ENCODE data around the gene FRG2C. TPM values are rescaled to one million over a fixed set of nuclear protein-coding genes. Genes with fewer than 3 reads are reported as not detected.
"Not testable (repeated sequence)": the region's sequence is repeated elsewhere in the genome, so short reads cannot be mapped to it uniquely, and the experiment has no call there.

Gene FRG2C
- total and polyA plus RNA-seq, 8 donors, result 0.06 to 0.09 TPM; not detected in 6

GRCh38 chr3:75643031-75643800 lies 20.9 kb upstream of the FRG2C start:
- H3K9me3 ChIP-seq; H3K36me3 ChIP-seq; intact Hi-C loops (cut with DNase I); H3K27ac ChIP-seq; ATAC-seq; H3K4me1 ChIP-seq; H3K4me3 ChIP-seq; H3K27me3 ChIP-seq: not testable (repeated sequence)
- TF ChIP-seq CTCF (IDR thresholded peaks at IDR 0.05), result peak; percentile 34 to 46
- DNase-seq, result peak in 1 of 4 donors; percentile 55

GRCh38 chr3:75645548-75645947 lies 18.6 kb upstream of the FRG2C start:
- H3K27me3 ChIP-seq; ATAC-seq; intact Hi-C loops (cut with DNase I); DNase-seq; H3K4me3 ChIP-seq; H3K4me1 ChIP-seq; H3K27ac ChIP-seq; H3K36me3 ChIP-seq; H3K9me3 ChIP-seq: not testable (repeated sequence)

GRCh38 chr3:75650191-75650590 lies 13.9 kb upstream of the FRG2C start:
- Histone ChIP-seq H3K4me1 (no peaks in the 10 kb centered on the region), H3K36me3 (no peaks in the 10 kb centered on the region), H3K4me3 (no peak overlapping the region), H3K27ac (no peak overlapping the region), H3K27me3 (peaks cover 6 to 7% of the 10 kb centered on the region in 2 donors), H3K9me3 (no peaks in the 10 kb centered on the region)
- ATAC-seq, result no peak
- intact Hi-C loops (cut with DNase I), result no loop called here
- DNase-seq, result no peak
- no peak for TF ChIP-seq CTCF (IDR thresholded peaks at IDR 0.05)

- H3K9me3 ChIP-seq; H3K4me1 ChIP-seq; H3K36me3 ChIP-seq; ATAC-seq; intact Hi-C loops (cut with DNase I); H3K27ac ChIP-seq; H3K4me3 ChIP-seq: not testable (repeated sequence)
- DNase-seq, result peak in 1 of 4 donors; percentile 61
- H3K27me3 ChIP-seq, result peaks cover 43 to 58% of the 10 kb centered on the region in 2 donors
These were observed 8.8 kb upstream of the FRG2C start for GRCh38 chr3:75655101-75655904.

GRCh38 chr3:75655956-75656355 lies 8.2 kb upstream of the FRG2C start:
- H3K36me3 ChIP-seq; ATAC-seq; H3K4me1 ChIP-seq; H3K9me3 ChIP-seq; H3K4me3 ChIP-seq; intact Hi-C loops (cut with DNase I); DNase-seq; H3K27ac ChIP-seq: not testable (repeated sequence)
- peaks cover 43 to 65% of the 10 kb centered on the region in 2 donors for H3K27me3 ChIP-seq

- ATAC-seq; intact Hi-C loops (cut with DNase I); H3K27ac ChIP-seq: not testable (repeated sequence)
These were observed 5.6 kb upstream of the FRG2C start for GRCh38 chr3:75658411-75659107.

GRCh38 chr3:75659108-75659433 lies 5.1 kb upstream of the FRG2C start:
- Histone ChIP-seq H3K4me3 (peak overlapping the region in 1 of 2 donors; percentile 12), H3K27me3 (peaks cover 43 to 88% of the 10 kb centered on the region in 2 donors)

More at GRCh38 chr3:75658411-75659107, 5.6 kb upstream of the FRG2C start:
- H3K9me3 ChIP-seq, H3K36me3 ChIP-seq, H3K4me1 ChIP-seq: not testable (repeated sequence)
- Histone ChIP-seq H3K27me3 (peaks cover 43 to 87% of the 10 kb centered on the region in 2 donors), H3K4me3 (peak overlapping the region in 1 of 2 donors; percentile 12)
- peak in 1 of 4 donors; percentile 72 for DNase-seq

GRCh38 chr3:75665626-75666025 lies 1.5 kb downstream of the FRG2C start:
- H3K9me3 ChIP-seq; H3K27ac ChIP-seq; H3K36me3 ChIP-seq; H3K4me3 ChIP-seq; DNase-seq; ATAC-seq; intact Hi-C loops (cut with DNase I): not testable (repeated sequence)
- H3K27me3 ChIP-seq, result peaks cover 27 to 95% of the 10 kb centered on the region in 2 donors
- peaks cover 0 to 15% of the 10 kb centered on the region in 2 donors for H3K4me1 ChIP-seq

More at GRCh38 chr3:75659108-75659433, 5.1 kb upstream of the FRG2C start:
- intact Hi-C loops (cut with DNase I); H3K36me3 ChIP-seq; DNase-seq; H3K4me1 ChIP-seq; ATAC-seq; H3K27ac ChIP-seq; H3K9me3 ChIP-seq: not testable (repeated sequence)

GRCh38 chr3:75667757-75668701 lies 3.9 kb downstream of the FRG2C start:
- H3K27ac ChIP-seq; H3K9me3 ChIP-seq; H3K4me3 ChIP-seq; ATAC-seq; intact Hi-C loops (cut with DNase I); DNase-seq; H3K36me3 ChIP-seq: not testable (repeated sequence)
- Histone ChIP-seq H3K4me1 (peaks cover 0 to 15% of the 10 kb centered on the region in 2 donors), H3K27me3 (peaks cover 37 to 99% of the 10 kb centered on the region in 2 donors)

Data from left lung (tissue), 10 donors.